Liver (tissue), 9 donors: ENCODE data around the gene PRKAA1. TPM values are rescaled to one million over a fixed set of nuclear protein-coding genes. Genes with fewer than 3 reads are reported as not detected.
"Not testable (repeated sequence)": the region's sequence is repeated elsewhere in the genome, so short reads cannot be mapped to it uniquely, and the experiment has no call there.

Experiments used
- DNase-seq: peaks from one replicate; pipeline ENCODE4 v3.0.0-alpha.2; 2017; ENCODE audit warnings: low spot score
- H3K27ac ChIP-seq, 2 donors: one replicate each; pipeline ENCODE4 v1.7.0; 2013; ENCODE audit warnings: inconsistent platforms in 2 of 2, low read length in 2 of 2, control low read depth in 1 of 2, low read depth in 1 of 2, mild to moderate bottlenecking in 1 of 2
- H3K27me3 ChIP-seq, 4 donors: one replicate each; pipeline versions ENCODE4 v1.6.1 to v1.7.0; 2013; ENCODE audit warnings: low read length in 3 of 4, inconsistent platforms in 1 of 4, mild to moderate bottlenecking in 1 of 4, moderate library complexity in 1 of 4; ENCODE audit not compliant: control insufficient read depth in 4 of 4, insufficient read depth in 4 of 4
- H3K36me3 ChIP-seq, 4 donors: one replicate each; pipeline versions ENCODE4 v1.6.1 to v1.7.0; 2013; ENCODE audit warnings: low read length in 3 of 4, mild to moderate bottlenecking in 3 of 4, low read depth in 1 of 4, moderate library complexity in 1 of 4; ENCODE audit not compliant: control insufficient read depth in 4 of 4, insufficient read depth in 3 of 4
- H3K4me1 ChIP-seq, 4 donors: one replicate each; pipeline versions ENCODE4 v1.6.1 to v1.7.0; 2013; ENCODE audit warnings: low read length in 3 of 4, mild to moderate bottlenecking in 3 of 4, moderate library complexity in 1 of 4; ENCODE audit not compliant: control insufficient read depth in 4 of 4, insufficient read depth in 4 of 4
- H3K4me3 ChIP-seq, 3 donors: one replicate each; pipeline versions ENCODE4 v1.6.1 to v1.7.0; 2013; ENCODE audit warnings: low read length in 3 of 3, control low read depth in 1 of 3, low read depth in 1 of 3, mild to moderate bottlenecking in 1 of 3
- H3K9ac ChIP-seq, 2 donors: one replicate each; pipeline ENCODE4 v1.7.0; 2013; ENCODE audit warnings: low read length in 2 of 2, mild to moderate bottlenecking in 2 of 2, moderate library complexity in 2 of 2, control low read depth in 1 of 2, low read depth in 1 of 2
- H3K9me3 ChIP-seq, 4 donors: one replicate each; pipeline versions ENCODE4 v1.6.1 to v1.7.0; 2013; ENCODE audit warnings: low read length in 3 of 4; ENCODE audit not compliant: control insufficient read depth in 4 of 4
- ATF3 ChIP-seq: IDR thresholded peaks from 2 replicates; pipeline ENCODE4 v1.6.1; 2016; ENCODE audit warnings: antibody characterized with exemption
- CTCF ChIP-seq: fragments of 150-350 bp; IDR thresholded peaks from 2 replicates; pipeline ENCODE4 v1.5.1; 2017; ENCODE audit warnings: improper control_type of control experiment, low read depth, low read length; ENCODE audit not compliant: missing input control
- EGR1 ChIP-seq, 2 donors: IDR thresholded peaks; 2 replicates each; pipeline ENCODE4 v1.6.1; 2016 to 2018; ENCODE audit warnings: antibody characterized with exemption in 2 of 2, low read depth in 2 of 2
- FOXA1 ChIP-seq: IDR thresholded peaks from 2 replicates; pipeline ENCODE4 v1.6.1; 2016; ENCODE audit warnings: antibody characterized with exemption
- FOXA2 ChIP-seq: IDR thresholded peaks from 2 replicates; pipeline ENCODE4 v1.6.1; 2016; ENCODE audit warnings: antibody characterized with exemption
- GABPA ChIP-seq, 2 donors: IDR thresholded peaks in 1 of 2; conservative IDR thresholded peaks in 1 of 2; 2 replicates each; pipeline ENCODE4 v1.6.1; 2016; ENCODE audit warnings: antibody characterized with exemption in 2 of 2, mild to moderate bottlenecking in 1 of 2, moderate library complexity in 1 of 2
- JUND ChIP-seq, 2 donors: IDR thresholded peaks; 2 replicates each; pipeline ENCODE4 v1.6.1; 2016; ENCODE audit warnings: antibody characterized with exemption in 2 of 2
- NR2F2 ChIP-seq: IDR thresholded peaks from 2 replicates; pipeline ENCODE4 v1.6.1; 2016; ENCODE audit warnings: antibody characterized with exemption
- RAD21 ChIP-seq, 2 donors: IDR thresholded peaks; 2 replicates each; pipeline ENCODE4 v1.6.1; 2016; ENCODE audit warnings: antibody characterized with exemption in 2 of 2, mild to moderate bottlenecking in 2 of 2
- REST ChIP-seq: IDR thresholded peaks from 2 replicates; pipeline ENCODE4 v1.6.1; 2016; ENCODE audit warnings: antibody characterized with exemption, mild to moderate bottlenecking
- RXRA ChIP-seq, 2 donors: IDR thresholded peaks; 2 replicates each; pipeline ENCODE4 v1.6.1; 2017 to 2018; ENCODE audit warnings: antibody characterized with exemption in 2 of 2, mild to moderate bottlenecking in 1 of 2
- SP1 ChIP-seq: IDR thresholded peaks from 2 replicates; pipeline ENCODE4 v1.6.1; 2018; ENCODE audit warnings: antibody characterized with exemption, mild to moderate bottlenecking
- YY1 ChIP-seq: IDR thresholded peaks from 2 replicates; pipeline ENCODE4 v1.6.1; 2016; ENCODE audit warnings: antibody characterized with exemption, mild to moderate bottlenecking
- WGBS: extraction: QIAGEN DNeasy Blood & Tissue Kit; methylation state at CpG from one replicate; pipeline ENCODE4 v1.1.7; 2013; 5-methylcytosine and 5-hydroxymethylcytosine counted together
- polyA plus RNA-seq, 2 donors: library from polyadenylated mRNA; stranded (reverse) in 1 of 2; unstranded in 1 of 2; fragments of 200-250 nt in 1 of 2; fragments of >200 nt in 1 of 2; fragmentation: Nextera tagmentation in 1 of 2; extraction: Ambion mirVana in 1 of 2; gene quantifications; one replicate each; pipeline versions ENCODE4 v1.2.1 to v1.2.3, GENCODE V29; 2013 to 2015
- total RNA-seq, 2 donors: library from RNA; depleted of rRNA; stranded (reverse); fragments of >200 nt; gene quantifications; one replicate each; pipeline ENCODE4 v1.2.3, GENCODE V29; 2014
- donor health status: healthy.
- donor health status: healthy.
- donor health status: healthy.
- donor health status: healthy.
- donor health status: healthy.

PRKAA1 gene
- total and polyA plus RNA-seq, 4 donors, result 23.7 to 105 (median 42.4) TPM

- TF ChIP-seq RXRA (IDR thresholded peaks at IDR 0.05) (no peak), EGR1 (IDR thresholded peaks at IDR 0.05; ENCODE audit: low read depth in 2 of 2) (no peak), ATF3 (no peak)
Measured at GRCh38 chr5:40826489-40827187, 28.5 kb upstream of the PRKAA1 start (continued).

- DNase-seq, H3K4me3 ChIP-seq, H3K27ac ChIP-seq, H3K9ac ChIP-seq, H3K9me3 ChIP-seq, H3K27me3 ChIP-seq, H3K4me1 ChIP-seq: not testable (repeated sequence)
- peaks cover 12 to 38% (median 35%) of the 10 kb centered on the region in 4 donors for H3K36me3 ChIP-seq
- WGBS, result 95% methylated on average over 11 of the region's 11 CpGs
Measured at GRCh38 chr5:40825461-40826043, 27.4 kb upstream of the PRKAA1 start.

GRCh38 chr5:40823459-40823858 lies 25.3 kb upstream of the PRKAA1 start:
- no peaks in the 10 kb centered on the region for H3K9me3 ChIP-seq
- H3K9ac ChIP-seq, result no peak overlapping the region
- no peak for DNase-seq
- H3K36me3 ChIP-seq, result peaks cover 7 to 21% (median 17%) of the 10 kb centered on the region in 4 donors
- H3K27me3 ChIP-seq, result no peaks in the 10 kb centered on the region
- H3K4me3 ChIP-seq, result no peak overlapping the region
- TF ChIP-seq ATF3 (no peak), NR2F2 (no peak), FOXA1 (no peak), FOXA2 (no peak), JUND (IDR thresholded peaks at IDR 0.05) (no peak), GABPA (IDR thresholded peaks at IDR 0.05 in 1 of 2, conservative IDR thresholded peaks at IDR 0.05 in 1 of 2) (no peak), CTCF (no peak), RAD21 (IDR thresholded peaks at IDR 0.05) (no peak), YY1 (no peak), SP1 (no peak), REST (no peak), RXRA (IDR thresholded peaks at IDR 0.05) (no peak), EGR1 (IDR thresholded peaks at IDR 0.05; ENCODE audit: low read depth in 2 of 2) (no peak)
- no peaks in the 10 kb centered on the region for H3K4me1 ChIP-seq
- no peak overlapping the region for H3K27ac ChIP-seq
- 45% methylated on average over 1 of the region's 1 CpG for whole genome bisulfite sequencing
